Measurements from ENCODE around the gene ZNF414.

DNA sequence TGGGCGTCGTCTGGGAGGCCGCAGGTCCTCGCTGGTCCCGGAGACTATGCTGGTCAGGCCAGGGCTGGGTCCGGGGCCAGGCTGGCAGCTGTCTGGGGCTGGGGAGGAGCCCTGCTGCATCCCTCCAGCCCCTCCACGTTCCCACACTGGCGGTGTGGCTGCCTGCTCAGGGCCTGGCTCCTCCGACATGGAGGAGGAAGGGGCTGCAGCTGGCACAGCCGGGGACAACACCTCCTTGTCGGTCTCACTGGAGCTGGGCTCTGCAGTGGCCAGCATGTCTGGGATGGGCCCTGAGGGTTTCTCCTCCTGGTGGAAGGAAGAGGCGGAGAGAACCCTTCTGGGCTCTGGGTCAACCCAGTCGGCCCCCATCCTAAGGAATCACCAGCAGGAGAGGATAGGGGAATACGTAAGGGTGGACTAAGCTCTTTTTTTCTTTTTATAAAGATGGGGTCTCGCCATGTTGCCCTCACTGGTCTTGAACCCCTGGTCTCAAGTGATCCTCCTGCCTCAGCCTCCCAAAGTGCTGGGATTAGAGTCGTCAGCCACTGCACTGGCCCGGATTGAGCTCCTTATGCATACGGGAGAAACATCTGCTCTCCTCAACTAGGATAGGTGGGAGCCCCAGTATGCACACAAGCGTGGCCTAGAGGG, 806 bp downstream of the ZNF414 start:
- no peak for TF ChIP-seq ZFP30 (CRISPR knock-in tag; IDR thresholded peaks at IDR 0.05; ENCODE audit: borderline replicate concordance)
- no peak for TF ChIP-seq POLR2AphosphoS5 (IDR thresholded peaks at IDR 0.05; ENCODE audit: control insufficient read depth, insufficient read depth, low read depth, low read length)
- TF ChIP-seq CTCF (IDR thresholded peaks at IDR 0.05 in 2 of 3, conservative IDR thresholded peaks at IDR 0.05 in 1 of 3; ENCODE audit: insufficient read depth in 2 of 3, low read depth in 1 of 3, low read length in 3 of 3), result no peak
- TF ChIP-seq HNRNPUL1 (IDR thresholded peaks at IDR 0.05; ENCODE audit: low read length), result no peak

Data from K562 (cell line).